ENCODE results near the gene HGFAC.

GRCh38 chr4:3450643-3451042 lies 8.9 kb downstream of the HGFAC start:
- TF ChIP-seq RXRA (IDR thresholded peaks at IDR 0.05; ENCODE audit: borderline replicate concordance, low read depth) (no peak), TAF1 (IDR thresholded peaks at IDR 0.05; ENCODE audit: borderline replicate concordance, low read depth, low read length) (no peak), FOXJ3 (CRISPR knock-in tag; IDR thresholded peaks at IDR 0.05) (no peak), SMC3 (IDR thresholded peaks at IDR 0.05; ENCODE audit: low read depth, low read length) (no peak), TCF12 (IDR thresholded peaks at IDR 0.05) (no peak)
- TF ChIP-seq, protein P1, sequence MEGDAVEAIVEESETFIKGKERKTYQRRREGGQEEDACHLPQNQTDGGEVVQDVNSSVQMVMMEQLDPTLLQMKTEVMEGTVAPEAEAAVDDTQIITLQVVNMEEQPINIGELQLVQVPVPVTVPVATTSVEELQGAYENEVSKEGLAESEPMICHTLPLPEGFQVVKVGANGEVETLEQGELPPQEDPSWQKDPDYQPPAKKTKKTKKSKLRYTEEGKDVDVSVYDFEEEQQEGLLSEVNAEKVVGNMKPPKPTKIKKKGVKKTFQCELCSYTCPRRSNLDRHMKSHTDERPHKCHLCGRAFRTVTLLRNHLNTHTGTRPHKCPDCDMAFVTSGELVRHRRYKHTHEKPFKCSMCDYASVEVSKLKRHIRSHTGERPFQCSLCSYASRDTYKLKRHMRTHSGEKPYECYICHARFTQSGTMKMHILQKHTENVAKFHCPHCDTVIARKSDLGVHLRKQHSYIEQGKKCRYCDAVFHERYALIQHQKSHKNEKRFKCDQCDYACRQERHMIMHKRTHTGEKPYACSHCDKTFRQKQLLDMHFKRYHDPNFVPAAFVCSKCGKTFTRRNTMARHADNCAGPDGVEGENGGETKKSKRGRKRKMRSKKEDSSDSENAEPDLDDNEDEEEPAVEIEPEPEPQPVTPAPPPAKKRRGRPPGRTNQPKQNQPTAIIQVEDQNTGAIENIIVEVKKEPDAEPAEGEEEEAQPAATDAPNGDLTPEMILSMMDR (IDR thresholded peaks at IDR 0.05), result no peak
